HG03565 (cell line): ENCODE measurements around the gene CREBL2.
A peak's percentile ranks its signal among the peaks of the same experiment; 100 is the strongest.
"Not testable (repeated sequence)": the region's sequence is repeated elsewhere in the genome, so short reads cannot be mapped to it uniquely, and the experiment has no call there.

Source experiments
- ATAC-seq: cut with Tn5 transposase; IDR thresholded peaks from one replicate; pipeline ENCODE4 v1.9.1; 2021; ENCODE audit warnings: mild to moderate bottlenecking, moderate library complexity; ENCODE audit not compliant: unreplicated experiment

The CREBL2 gene

DNA sequence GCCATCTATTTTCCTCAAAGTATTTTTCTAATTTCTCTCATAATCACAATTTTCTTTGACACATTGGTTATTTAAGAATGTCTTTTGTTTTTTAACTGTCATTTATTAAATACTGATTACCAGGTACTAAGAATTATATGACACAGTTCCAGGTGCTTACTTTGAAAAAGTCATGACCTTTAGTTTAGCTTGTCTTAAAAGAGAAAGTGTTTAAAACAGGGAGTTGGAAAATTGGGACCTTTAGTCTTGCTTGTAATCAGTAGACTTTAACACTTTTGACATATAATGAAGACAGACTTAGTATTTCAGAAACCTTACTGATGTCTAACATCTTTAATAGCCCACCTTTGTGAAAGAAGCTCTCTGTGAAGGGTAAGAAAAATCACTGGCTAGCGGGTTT lies 19.2 kb downstream of the CREBL2 start:
- no peak for ATAC-seq

DNA sequence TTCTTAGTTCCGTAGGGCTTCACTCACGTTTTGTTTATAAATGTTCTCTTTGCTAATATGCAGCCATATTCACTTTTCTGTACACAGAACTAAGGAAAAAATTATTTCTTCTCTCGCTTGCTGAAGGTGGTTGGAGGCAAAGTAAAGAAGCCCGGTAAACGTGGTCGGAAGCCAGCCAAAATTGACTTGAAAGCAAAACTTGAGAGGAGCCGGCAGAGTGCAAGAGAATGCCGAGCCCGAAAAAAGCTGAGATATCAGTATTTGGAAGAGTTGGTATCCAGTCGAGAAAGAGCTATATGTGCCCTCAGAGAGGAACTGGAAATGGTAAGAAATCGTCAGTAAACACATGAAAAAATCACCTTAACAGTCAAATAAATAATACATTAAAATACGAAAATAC lies 24.0 kb downstream of the CREBL2 start:
- ATAC-seq = no peak

DNA sequence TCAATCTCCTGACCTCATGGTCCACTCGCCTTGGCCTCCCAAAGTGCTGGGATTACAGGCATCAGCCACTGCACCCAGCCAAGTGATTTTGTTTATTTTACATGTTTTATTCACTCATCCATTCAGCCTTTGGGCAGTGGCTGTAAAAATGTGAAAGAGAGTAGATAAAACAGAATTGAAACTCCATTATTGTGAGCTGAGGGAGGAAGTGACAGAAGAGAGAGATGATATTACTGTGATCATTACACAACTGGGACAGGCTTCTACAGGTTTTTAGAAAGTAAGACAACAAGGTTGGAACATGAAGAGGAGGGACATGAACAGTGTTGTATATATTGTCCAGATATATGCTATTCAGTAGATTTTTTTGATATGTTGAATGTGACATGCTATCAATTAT lies 25.0 kb downstream of the CREBL2 start:
- ATAC-seq = no peak

DNA sequence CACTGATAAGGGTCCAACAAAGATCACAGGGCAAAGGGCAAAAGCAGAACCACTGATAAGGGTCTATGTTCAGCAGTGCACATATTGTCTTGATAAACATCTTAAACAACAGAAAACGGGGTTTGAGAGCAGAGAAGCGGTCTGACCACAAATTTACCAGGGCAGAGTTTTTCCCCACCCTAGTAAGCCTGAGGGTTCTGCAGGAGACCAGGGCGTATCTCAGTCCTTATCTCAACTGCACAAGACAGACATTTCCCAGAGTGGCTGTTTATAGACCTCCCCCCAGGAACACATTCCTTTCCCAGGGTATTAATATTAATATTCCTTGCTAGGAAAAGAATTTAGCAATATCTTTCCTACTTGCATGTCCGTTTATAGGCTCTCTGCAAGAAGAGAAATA lies 28.3 kb downstream of the CREBL2 start:
- ATAC-seq = not testable (repeated sequence)

DNA sequence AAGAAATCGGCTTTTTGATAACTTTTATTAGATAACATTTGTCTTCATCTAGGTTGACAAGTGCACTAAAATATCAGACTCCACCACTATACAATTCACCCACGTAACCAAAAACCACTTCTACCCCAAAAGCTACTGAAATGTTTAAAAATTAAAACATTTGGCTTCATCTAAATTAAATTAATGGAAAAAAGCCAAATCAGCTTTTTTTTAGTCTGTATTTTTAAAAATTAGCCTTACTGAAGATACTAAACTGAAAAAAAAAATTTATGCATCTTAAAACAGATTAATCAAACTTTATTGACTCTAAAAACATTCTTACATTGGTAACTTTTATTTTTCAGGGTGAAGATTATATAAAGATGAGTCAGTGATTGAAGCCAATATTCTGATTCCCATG lies 30.0 kb downstream of the CREBL2 start:
- ATAC-seq = no peak

DNA sequence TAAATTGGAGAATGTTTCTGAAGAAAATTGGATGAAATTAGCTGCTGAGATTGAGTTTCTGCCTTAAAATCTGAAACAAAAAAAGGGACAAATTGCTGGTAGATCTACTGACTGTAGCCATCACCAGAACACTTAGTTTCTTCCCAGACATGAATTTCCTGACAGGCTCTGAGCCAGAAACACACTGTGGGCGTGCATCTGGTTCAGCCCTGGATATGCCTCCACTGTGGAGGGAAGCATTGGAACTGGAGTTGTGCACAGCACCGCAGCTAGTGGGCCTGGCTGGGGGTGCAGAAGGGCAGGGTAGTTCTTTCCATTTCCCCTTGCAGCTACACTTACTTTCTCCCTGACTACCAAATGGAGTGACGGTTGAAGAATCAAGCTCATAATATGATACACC lies 31.2 kb downstream of the CREBL2 start:
- ATAC-seq = no peak

DNA sequence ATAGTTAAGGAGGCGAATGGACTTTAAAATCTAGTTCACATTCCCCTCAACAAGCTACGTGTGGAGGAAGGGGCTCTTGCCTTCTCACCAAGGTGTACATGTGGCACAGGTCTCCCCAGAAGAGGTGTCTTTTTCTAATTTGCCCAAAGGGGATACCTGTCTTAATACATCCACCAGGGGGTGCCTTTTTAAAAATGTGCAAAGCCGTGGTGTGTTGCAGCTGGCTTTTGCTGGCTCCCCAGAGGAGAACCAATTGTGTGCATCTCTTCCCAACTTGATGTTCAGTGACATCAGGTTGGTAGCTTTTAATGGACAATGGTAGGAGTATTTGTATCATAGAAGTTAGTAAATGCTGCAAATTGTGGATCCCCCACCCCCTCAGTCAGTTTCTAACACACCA lies 33.8 kb downstream of the CREBL2 start:
- ATAC-seq = peak; percentile 39

DNA sequence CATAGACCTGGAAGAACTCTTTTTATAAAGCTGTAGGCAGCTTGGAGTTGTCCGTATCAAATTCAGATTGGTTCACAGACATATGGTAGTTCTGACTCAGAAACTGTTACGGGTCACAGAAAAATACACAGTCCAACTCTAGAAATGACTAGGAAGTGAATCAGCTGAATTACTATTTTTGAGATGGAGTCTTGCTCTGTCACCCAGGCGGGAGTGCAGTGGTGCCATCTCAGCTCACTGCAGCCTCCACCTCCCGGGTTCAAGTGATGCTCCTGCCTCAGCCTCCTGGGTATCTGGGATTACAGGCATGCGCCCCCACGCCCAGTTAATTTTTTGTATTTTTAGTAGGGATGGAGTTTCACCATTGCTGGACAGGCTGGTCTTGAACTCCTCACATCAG lies 34.3 kb downstream of the CREBL2 start:
- ATAC-seq = peak; percentile 55

DNA sequence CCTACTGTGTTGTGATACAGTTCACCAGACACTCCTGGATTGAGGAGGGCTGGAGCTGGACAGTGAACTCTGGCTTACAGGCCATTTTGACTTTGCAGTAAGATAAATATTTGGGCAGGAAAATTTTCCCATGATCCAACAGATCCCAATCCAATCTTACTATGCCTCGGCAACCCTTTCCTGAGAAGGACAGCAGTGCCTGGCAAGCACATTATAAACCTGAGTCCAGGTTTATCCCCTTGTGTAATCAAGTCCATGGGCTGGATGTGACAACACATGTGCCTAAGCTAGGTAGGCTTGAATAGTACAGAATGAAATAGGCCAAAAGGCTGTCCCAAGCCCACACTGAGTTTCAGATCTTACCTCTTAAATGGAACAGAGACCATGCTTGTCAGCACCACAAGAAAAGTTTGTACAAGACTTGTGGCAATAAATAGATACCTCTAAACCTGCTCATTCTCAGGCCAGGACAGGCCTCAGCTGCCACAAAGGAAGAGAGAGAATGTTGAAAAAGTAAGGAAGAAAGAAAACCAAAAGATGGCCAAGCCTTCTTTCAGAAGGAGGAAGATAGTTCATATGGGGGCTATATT lies 34.9 kb downstream of the CREBL2 start:
- no peak for ATAC-seq

DNA sequence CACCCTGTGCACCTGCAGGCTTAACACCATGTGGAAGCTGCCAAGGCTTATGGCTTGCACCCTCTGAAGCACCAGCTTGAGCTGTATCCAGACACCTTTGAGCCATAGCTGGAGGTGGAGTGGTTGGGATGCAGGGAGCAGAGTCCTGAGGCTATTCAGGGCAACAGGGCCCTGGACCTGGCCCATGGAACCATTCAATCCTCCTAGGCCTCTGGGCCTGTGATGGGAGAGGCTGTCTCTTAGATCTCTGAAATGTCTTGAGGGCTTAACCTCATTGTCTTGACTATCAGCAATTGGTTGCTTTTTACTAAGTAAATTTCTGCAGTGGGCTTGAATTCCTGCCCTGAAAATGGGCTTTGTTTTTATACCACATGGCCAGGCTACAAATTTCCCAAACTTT lies 36.6 kb downstream of the CREBL2 start:
- no peak for ATAC-seq

DNA sequence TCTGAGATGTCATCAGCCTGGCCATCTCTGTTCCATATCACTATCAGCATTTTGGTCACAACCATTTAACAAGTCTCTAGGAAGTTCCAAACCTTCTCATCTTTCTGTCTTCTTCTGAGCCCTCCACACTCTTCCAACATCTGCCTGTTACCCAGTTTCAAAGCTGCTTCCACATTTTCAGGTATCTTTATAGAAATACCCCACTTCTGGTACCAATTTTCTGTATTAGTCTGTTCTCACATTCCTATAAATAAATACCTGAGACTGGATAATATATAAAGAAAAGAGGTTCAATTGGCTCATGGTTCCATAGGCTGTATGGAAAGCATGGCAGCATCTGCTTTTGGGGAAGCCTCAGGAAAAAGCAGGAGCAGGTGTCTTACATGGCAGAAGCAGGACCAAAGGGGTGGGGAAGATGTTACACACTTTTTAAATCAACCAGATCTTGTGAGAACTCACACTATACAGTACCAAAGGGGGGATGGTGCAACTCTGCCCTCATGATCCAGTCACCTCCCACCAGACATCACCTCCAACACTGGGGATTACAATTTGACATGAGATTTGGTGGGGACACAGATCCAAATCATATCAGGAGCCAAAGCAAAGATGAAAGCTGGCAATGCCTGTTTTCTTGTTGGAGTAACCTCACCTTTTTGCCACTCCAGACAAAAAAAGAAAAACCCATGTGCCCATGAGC lies 37.4 kb downstream of the CREBL2 start:
- no peak for ATAC-seq

DNA sequence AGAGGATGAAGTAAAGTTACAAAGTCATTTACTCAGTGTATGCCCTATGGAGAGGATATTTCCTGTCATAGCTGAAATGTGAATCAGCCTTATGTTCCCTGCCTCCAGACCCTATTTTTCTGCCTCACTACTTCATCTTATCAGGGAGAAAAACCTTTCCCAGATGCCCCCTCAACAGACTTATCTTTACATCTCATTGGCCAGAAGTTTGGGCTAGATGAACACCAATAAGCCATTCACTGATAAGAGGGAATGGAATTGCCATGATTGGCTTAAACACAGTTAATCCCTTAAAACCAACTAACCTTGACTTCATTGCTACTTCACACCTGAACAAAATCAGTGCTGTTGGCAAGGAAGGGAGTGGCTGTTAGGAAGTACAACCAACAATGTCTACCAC lies 40.1 kb downstream of the CREBL2 start:
- no peak for ATAC-seq

DNA sequence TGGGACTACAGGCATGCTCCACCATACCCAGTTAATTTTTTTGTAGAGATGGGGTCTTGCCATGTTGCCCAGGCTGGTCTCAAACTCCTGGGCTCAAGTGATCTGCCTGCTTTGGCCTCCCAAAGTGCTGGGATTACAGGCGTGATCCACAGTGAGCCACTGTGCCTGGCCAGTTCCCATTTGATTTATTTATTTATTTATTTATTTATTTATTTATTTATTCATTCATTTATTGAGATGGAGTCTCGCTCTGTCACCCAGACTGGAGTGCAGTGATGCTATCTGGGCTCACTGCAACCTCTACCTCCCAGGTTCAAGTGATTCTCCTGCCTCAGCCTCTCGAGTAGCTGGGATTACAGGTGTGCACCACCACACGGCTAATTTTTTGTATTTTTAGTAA lies 41.0 kb downstream of the CREBL2 start:
- not testable (repeated sequence) for ATAC-seq

DNA sequence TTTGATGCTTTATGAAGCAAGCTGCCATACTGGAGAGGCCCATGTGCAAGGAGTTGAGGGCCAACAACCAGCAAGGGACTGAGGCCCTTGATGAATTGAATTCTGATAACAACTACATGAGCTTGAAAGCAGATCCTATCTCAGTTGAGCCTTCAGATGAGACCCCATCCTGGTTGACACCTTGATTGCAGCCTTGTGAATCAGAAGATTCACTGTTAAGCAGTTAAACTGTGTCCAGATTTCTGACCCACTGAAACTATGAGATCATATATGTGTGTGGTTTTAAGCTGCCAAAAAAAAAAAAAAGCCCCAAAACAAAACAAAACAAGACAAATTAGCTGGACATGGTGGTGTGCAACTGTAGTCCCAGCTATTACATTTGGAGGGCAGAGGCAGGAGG lies 42.2 kb downstream of the CREBL2 start:
- no peak for ATAC-seq

DNA sequence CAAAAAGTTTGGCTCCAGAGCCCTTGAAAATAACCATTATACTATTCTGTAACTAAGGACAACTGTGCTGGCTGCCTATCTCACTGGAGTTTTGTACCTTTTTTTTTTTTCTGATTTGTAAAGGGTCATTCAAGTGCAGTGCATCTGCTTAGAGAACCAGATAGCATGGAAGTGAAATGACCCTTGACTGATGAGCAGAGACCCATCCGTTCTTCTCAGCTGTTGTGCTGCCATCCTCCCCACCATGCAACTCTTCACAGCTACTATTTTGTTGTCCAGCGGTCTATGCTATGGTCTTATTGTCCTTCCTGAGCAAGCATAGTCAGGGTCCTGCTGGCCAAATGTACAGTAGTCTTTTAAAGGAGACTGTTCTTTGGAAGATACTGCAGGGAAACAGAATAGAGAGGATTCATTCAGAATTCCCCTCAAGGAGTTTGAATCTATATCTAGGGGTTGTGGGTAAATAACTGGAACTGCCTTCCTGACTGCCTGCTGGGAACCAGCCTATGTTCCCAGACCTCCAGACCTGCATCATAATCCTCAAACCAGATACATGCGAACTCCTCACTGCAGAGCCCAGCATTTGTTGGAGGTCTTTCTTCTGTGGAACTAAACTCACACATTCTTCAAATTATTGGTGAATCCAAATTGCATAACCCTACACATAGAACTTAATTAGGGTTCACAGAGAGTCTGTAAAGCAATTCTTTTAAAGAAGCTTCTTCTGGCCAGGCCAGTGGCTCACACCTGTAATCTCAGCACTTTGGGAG lies 43.2 kb downstream of the CREBL2 start:
- ATAC-seq = no peak

DNA sequence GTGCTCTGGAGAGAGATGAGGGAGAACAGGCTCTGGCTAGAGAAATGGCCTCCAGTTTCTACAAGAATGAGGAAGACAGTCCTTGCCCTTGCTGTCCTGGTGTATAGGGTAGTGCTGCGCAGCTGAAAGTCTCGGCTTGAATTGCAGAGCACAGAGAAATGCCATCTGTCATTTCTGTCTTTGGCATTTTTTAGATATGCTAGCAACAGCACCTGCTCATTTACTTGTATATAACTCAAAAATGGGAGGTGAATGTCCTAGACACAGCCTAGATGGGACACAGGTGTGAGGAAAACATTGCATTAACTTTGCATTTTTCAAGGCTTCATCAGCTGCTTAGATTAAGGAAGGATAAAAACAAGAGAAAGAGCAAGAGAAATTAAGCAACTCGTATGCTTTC lies 48.5 kb downstream of the CREBL2 start:
- ATAC-seq = no peak

DNA sequence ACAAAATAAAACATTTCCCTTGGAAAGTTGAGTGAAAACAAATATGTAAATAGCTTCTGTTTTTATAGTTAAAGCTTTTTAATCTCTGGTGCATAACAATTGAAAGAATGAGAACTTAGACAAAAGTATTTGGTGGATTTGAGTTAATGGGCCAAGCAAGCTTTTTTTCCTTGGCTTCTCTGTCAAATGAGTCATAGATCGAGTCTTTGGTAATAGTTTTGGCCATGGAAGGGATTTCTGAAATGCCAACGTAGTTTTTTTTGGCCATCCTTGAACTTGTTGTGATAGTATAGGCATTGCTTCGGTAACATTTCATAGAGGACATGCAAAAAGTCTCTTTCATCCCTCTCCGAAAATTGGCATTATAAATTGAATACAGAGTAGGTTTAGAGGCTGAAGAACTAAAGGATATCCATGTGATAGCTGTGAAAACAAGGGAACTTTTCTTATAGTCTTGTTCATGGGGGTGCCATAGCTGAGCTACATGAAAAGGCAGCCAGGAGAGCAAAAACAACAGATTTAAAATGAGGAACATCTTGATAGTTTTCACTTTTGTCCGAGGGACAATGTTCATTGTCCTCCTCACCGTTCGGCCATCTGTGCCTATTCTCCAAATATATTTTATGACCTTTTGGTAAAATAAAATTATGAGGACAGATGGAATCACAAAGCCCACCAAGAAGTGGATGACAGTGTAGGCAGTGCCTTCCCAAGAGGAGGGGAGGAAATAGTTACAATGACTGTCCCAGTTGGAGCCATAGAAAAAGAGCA lies 49.6 kb downstream of the CREBL2 start:
- no peak for ATAC-seq

DNA sequence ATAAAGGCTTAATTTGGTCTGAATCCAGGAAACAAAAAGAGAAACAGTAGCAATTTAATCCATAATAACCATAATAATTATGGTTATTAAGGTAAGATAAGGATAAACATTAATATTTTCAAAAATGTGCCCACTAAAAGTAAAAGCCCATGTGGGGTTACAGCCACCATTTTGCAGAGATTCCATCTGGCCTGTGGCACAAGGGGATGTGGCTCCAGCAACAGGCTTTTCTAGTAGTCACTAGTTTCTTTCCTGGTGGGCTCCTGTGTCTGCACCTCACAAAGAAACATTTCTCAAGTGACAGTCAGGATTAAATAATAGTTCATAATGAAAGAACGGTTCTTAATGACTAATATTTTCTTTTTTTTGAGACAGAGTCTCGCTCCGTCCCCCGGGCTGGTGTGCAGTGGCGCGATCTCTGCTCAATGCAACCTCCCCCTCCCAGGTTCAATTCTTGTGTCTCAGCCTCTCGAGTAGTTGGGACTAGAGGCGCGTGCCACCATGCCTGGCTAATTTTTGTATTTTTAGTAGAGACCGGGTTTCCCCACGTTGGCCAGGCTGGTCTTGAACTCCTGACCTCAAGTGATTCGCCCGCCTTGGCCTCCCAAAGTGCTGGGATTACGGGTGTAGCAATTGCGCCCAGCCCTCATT lies 52.1 kb downstream of the CREBL2 start:
- no peak for ATAC-seq

DNA sequence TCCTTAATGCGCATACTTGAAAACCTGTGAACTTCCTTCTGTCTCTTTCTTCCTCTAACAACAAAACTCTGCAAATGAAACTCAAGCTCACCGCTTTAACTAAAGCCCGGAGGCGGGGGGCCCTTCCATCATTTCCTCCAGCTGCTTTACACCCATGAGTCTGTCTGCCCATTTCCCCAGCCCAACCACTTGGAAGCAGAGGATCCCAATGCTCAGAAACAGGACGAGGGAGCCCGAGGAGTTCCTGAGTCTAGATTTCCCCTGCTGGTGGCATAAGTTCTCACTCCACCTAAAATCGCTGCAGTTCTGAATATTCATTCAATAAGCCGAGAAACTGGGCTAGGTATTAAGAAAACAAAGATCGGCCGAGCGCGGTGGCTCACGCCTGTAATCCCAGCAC lies 53.5 kb downstream of the CREBL2 start:
- ATAC-seq = no peak

DNA sequence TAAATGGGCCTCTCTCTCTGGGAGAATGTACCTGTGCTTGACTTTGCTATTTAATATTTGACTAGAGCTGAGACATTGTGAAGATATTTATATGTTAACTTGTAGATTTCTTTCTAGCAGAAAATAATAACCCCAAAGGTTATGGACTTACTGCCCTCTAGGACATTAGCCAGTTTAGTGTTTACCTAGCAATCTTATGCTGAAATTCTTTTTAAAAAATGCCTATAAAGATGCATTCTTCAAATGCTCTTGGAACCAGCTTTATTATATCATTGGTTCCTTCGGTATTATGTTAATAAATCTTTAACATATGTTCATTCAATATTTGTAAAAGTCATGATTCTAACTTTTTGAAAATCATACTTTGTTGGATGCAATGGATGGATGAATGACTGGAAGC lies 56.3 kb downstream of the CREBL2 start:
- no peak for ATAC-seq

DNA sequence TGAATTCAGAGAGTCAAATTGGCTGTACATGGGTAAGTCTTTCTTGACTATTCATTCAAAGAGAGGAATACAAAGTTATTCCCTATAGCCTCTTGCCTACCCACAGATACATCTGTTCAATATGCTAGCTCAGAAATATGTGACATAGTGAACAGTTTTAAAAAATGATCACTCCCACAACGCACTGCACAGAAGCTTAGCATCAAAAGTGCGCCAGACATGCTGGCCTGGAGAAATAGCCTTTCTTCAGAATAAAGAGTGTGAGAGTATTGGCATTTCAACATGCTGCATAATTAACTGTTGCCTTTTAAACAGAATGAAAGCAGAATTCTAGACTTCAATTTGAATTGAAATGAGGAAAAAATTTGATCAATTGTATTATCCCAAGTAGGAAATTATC lies 57.3 kb downstream of the CREBL2 start:
- ATAC-seq = no peak
